HG03095 (cell line): Measurements from ENCODE around the gene TMEM161B.
A peak's percentile ranks its signal among the peaks of the same experiment; 100 is the strongest.
"Not testable (repeated sequence)": the region's sequence is repeated elsewhere in the genome, so short reads cannot be mapped to it uniquely, and the experiment has no call there.

Source experiments
- ATAC-seq: cut with Tn5 transposase; IDR thresholded peaks from one replicate; pipeline ENCODE4 v1.9.1; 2021; ENCODE audit warnings: moderate library complexity; ENCODE audit not compliant: unreplicated experiment

Gene TMEM161B

GRCh38 chr5:88268385-88269184 lies at the start of gene TMEM161B:
Gene TMEM161B, minus strand, starts transcription at chr5:88268845. Its CDS starts 122 bp downstream, at chr5:88268723.
- ATAC-seq, result peak; percentile 99

GRCh38 chr5:88304356-88304755 lies 35.7 kb upstream of the TMEM161B start:
- ATAC-seq, result no peak

DNA sequence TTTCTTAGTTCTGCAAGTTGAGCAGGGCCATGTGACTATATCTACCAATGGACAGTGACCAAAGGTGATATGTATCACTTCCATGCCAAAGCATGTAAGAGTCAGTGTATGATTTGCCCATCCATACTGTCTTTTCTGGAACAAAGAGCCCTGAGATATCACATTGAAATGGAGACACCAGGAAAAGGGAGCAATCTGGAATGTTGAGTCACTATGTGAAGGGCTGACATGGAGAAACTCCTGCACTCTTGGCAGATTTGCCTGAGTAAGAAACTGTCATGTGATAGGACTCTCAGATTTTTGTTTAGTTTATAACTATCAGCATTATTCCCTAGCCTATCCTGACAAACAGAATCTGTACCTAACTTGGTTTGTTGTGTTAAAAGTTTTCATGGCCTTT lies 29.8 kb upstream of the TMEM161B start:
- ATAC-seq, result no peak

DNA sequence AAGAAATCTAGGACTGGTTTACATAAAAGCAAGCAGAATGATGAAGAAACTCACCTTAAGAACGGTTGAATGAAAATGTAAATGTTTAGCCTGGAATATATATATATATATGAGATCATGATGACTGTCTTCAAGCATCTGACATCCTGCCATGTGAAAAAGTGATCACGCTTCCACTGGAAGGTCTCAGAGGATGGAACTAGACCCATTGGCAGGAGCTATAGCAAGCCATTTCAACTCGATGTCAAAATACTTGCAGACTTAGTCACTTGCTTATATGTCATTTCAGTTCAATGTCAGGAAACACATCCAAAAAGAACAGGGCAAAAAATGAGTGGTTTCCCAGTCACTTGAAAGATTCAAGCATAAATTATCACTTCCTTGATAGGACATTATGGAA lies 22.2 kb upstream of the TMEM161B start:
- no peak for ATAC-seq

DNA sequence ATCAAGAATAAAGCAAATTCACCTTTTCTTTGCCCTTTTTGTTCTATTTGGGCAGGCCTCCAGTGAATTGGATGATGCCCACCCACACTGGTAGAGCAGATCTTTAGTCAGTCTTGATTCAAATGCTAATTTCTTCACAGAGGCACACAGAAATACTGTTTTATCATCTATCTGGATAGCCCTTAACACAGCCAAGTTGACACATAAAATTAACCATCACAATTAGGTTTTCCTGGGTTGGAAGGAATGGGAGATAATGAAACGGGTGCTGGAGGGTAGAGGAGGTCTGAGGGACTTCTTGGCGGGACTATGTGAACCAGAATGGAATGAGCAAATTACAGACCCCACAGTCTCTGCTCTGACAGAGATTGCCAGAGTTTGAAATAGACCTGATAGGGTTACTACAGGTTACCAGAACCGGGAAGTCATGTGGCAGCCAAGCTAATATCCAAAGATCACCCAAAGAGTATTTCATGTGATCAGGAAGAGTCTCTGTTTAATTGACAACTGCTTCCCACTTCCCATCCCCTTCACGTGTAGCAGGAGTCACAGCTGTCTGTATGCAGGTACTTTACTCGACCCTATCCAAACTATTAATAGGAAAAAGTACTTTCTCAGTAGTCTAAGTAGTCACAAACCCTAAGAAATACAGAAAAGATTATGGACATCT lies 20.0 kb upstream of the TMEM161B start:
- ATAC-seq, result no peak

DNA sequence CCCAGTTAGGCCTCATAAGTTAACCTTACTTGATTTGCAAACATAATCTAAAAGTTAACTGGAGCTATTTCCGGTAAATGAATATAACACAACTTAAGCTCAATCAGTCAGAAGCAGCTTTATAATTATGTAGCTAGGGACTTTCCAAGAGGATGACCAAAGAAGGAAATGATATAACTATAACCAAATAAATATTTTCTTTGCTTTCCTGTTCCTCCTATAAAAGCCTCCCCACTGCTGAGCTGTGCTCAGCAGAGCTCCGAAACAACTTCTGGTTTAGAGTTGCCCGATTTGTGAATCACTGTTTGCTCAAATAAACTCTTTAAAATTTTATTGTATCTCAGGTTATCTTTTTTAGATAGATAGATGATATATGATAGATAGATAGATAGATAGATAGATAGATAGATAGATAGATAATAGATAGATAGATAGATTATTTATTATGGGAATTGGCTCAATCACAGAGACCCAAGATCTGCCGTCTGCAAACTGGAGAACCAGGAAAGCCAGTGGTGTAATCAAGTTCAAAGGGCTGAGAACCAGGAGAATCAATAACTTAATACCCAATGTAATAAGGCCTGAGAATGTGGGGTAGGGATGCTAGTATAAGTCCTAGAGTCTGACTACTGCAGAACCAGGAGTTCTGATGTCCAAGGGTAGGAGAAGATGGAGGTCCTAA lies 19.3 kb upstream of the TMEM161B start:
- ATAC-seq, result no peak

- ATAC-seq, result no peak
Measured at GRCh38 chr5:88287302-88287701, 18.7 kb upstream of the TMEM161B start.

- no peak for ATAC-seq
Measured at GRCh38 chr5:88283690-88284089, 15.0 kb upstream of the TMEM161B start.

DNA sequence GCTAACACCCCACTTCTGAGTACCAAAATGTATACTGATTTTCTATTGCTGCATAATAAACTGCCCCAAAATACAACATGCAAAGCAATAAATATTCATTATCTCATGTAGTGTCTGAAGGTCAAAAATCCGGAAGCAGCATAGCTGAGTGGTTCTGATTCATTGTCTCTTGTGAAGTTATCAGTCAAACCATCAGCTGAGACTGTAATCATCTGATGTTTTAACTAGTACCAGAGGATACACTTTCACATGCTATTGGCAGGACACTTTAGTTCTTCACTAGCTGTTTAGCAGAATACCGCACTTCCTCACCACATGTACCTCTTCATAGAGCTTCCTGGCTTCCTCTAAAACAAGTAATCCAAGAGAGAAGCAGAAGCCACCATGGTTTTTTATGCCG lies 12.7 kb upstream of the TMEM161B start:
- ATAC-seq, result no peak

DNA sequence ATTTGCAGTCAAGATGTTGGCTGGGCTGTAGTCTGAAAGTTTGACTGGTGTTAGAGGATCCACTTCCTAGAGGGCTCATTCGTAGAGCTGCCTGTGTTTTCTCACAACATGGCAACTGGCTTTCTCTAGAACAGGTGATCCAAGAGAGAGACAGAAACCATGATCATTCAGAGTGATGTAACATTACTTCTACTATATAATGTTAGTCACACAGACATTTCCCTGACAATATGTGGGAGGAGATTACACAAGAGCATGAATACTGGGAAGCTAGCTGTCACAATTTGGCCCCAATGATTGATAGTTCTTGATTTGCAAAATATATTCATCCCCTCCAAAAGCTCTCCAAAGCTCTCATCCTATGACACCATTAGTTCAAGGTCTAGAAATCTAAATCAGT lies 10.9 kb upstream of the TMEM161B start:
- no peak for ATAC-seq

DNA sequence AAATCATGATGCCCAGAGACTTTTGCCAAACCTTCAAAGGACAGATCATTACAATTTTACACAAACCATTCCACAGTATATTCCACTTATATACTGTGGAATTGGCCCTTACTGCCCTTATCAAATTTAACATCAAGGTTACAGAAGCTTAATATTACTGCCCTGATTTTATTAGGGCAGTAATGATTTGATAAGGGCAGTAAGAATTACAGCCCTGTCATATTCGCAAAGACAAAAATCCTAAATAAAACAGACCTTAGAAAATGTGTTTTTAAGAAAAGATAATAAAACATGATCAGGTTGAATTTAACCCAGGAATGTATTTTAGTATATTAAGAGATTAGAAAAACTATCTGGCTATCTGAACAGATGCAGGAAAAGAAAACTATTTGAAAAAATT lies 7.7 kb upstream of the TMEM161B start:
- no peak for ATAC-seq

GRCh38 chr5:88275581-88275980 lies 6.9 kb upstream of the TMEM161B start:
- ATAC-seq, result no peak

GRCh38 chr5:88269222-88269771 lies 652 bp upstream of the TMEM161B start:
- ATAC-seq, result peak; percentile 11

GRCh38 chr5:88264565-88264964 lies 4.1 kb downstream of the TMEM161B start:
- ATAC-seq, result not testable (repeated sequence)

DNA sequence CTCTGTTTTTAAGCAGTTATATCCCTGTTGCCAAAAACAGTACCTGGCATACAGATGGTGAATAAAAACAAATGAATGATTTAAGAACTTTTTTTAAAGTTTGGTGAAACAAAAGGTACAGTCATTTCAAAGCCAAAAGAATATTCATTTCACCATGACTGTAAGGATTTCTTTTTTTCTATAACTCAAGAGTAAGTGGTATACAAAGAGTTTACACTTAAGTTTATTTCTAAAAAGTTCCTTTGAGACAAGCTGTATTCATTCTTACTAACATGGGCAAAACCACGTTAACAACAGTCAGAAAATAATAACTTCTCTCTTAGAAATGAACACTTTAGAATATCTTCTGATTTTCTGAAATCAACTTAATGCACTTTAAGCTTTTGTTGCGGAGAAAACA lies 5.3 kb downstream of the TMEM161B start:
- ATAC-seq, result no peak

- no peak for ATAC-seq
Measured at GRCh38 chr5:88262116-88262515, 6.5 kb downstream of the TMEM161B start.

GRCh38 chr5:88258636-88259035 lies 10.0 kb downstream of the TMEM161B start:
- no peak for ATAC-seq

DNA sequence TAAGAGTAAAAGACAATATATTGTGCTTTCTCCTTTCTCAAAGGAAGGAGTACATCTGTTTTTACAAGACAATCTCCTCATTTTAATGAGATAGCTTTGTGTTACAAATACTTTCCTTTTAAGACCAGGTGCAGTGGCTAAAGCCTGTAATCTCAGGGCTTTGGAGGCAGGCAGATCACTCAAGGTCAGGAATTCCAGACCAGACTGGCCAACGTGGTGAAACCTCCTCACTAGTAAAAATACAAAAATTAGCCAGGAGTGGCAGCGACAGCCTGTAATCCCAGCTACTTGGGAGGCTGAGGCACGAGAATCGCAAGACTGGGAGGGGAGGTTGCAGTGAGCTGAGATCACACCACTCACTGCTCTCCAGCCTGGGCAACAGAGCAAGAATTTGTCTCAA lies 11.8 kb downstream of the TMEM161B start:
- ATAC-seq, result no peak

DNA sequence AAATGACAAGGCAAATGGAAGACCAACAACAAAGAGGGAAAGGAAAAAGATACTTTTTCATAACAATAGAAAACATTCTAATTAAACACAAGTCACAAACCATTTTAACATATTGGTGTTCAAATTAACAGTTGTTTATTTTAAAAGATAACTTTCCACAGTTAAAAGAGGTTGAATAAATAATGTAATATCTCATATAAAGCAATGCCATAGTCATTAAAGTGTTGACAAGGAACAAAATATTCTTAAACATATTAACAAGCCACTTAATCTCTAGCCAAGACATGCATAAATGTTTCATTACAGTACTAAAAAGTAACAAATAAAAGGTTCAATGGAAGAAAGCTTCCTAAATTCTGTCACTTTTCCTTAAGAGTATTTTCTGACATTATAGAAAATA lies 12.6 kb downstream of the TMEM161B start:
- ATAC-seq, result no peak

GRCh38 chr5:88254320-88254719 lies 14.3 kb downstream of the TMEM161B start:
- ATAC-seq, result no peak

GRCh38 chr5:88251048-88251711 lies 17.5 kb downstream of the TMEM161B start:
- ATAC-seq, result no peak
